B cell (primary cell): ENCODE results near the gene GHR. TPM values are rescaled to one million over a fixed set of nuclear protein-coding genes. Genes with fewer than 3 reads are reported as not detected.

Experiments
- ATAC-seq: fragments of 200-7000 bp; cut with Tn5 transposase; one replicate; pipeline ENCODE4 v1.10.0; 2021; ENCODE audit warnings: low read depth, mild to moderate bottlenecking, moderate number of reproducible peaks, moderate library complexity
- CTCF ChIA-PET: fragments of 350-600 bp; sonication (Branson Sonifier 250); formaldehyde crosslinking; loops from one replicate; lab custom pipeline; 2021; ENCODE audit warnings: antibody characterized with exemption, inconsistent platforms; lab: Charles Lee
- POLR2A ChIA-PET: fragments of 350-600 bp; sonication (Branson Sonifier 250); formaldehyde crosslinking; loops from one replicate; lab custom pipeline; 2021; ENCODE audit warnings: antibody characterized with exemption; lab: Charles Lee
- DNase-seq: peaks from one replicate; pipeline ENCODE4 v3.0.0; 2013
- H2AFZ ChIP-seq: 2 replicates; pipeline ENCODE4 v1.6.1; 2012; ENCODE audit warnings: mild to moderate bottlenecking, low read depth, low read length; ENCODE audit not compliant: insufficient read depth, poor library complexity, severe bottlenecking
- H3K27ac ChIP-seq, 2 donors: 1 replicate in 1 of 2; 2 replicates in 1 of 2; pipeline ENCODE4 v1.5.1; 2012 to 2013; ENCODE audit warnings: low read length in 2 of 2, mild to moderate bottlenecking in 2 of 2, moderate library complexity in 1 of 2
- H3K27me3 ChIP-seq, 4 experiments: fragments of 200-600 bp in 1 of 4; sonication (generic) in 1 of 4; replicated peaks in 1 of 4; 1 replicate in 2 of 4; 2 replicates in 2 of 4; pipeline versions ENCODE4 v1.6.1 to v1.7.0; 2013 to 2016; ENCODE audit warnings: low read length in 3 of 4, mild to moderate bottlenecking in 2 of 4, mixed read lengths in 1 of 4, moderate library complexity in 1 of 4; ENCODE audit not compliant: insufficient read depth in 4 of 4, control insufficient read depth in 3 of 4; ENCODE audit errors: control extremely low read depth in 1 of 4
- H3K36me3 ChIP-seq, 2 experiments: replicated peaks in 1 of 2; 1 replicate in 1 of 2; 2 replicates in 1 of 2; pipeline versions ENCODE4 v1.6.1 to v1.7.1; 2013; ENCODE audit warnings: low read length in 1 of 2; ENCODE audit not compliant: insufficient read depth in 2 of 2, control insufficient read depth in 1 of 2; ENCODE audit errors: control extremely low read depth in 1 of 2, extremely low read depth in 1 of 2
- H3K4me1 ChIP-seq, 2 donors: fragments of 200-600 bp in 1 of 2; sonication (generic) in 1 of 2; 1 replicate in 1 of 2; 2 replicates in 1 of 2; pipeline versions ENCODE4 v1.5.1 to v1.6.1; 2013 to 2017; ENCODE audit warnings: low read length in 2 of 2; ENCODE audit not compliant: control insufficient read depth in 2 of 2, insufficient read depth in 2 of 2
- H3K4me2 ChIP-seq: replicated peaks from 2 replicates; pipeline ENCODE3; 2012; ENCODE audit warnings: mild to moderate bottlenecking, low read depth, low read length; ENCODE audit not compliant: poor library complexity, severe bottlenecking
- H3K4me3 ChIP-seq, 5 experiments: fragments of 200-600 bp in 1 of 5; sonication (generic) in 1 of 5; 1 replicate in 3 of 5; 2 replicates in 2 of 5; pipeline versions ENCODE4 v1.5.1 to v1.7.0; 2011 to 2016; ENCODE audit warnings: low read length in 4 of 5, mild to moderate bottlenecking in 4 of 5, low read depth in 2 of 5, control low read depth in 1 of 5, moderate library complexity in 1 of 5; ENCODE audit not compliant: insufficient read depth in 1 of 5; ENCODE audit errors: control extremely low read depth in 1 of 5, extremely low read depth in 1 of 5
- H3K79me2 ChIP-seq: fragments of 200-600 bp; sonication (generic); one replicate; pipeline ENCODE4 v1.6.0; 2016; ENCODE audit warnings: low read length; ENCODE audit not compliant: control insufficient read depth, insufficient read depth
- H3K9ac ChIP-seq: fragments of 200-600 bp; sonication (generic); 2 replicates; pipeline ENCODE4 v1.6.1; 2017; ENCODE audit warnings: mild to moderate bottlenecking, low read length, moderate library complexity
- H3K9me3 ChIP-seq, 3 donors: one replicate each; pipeline versions ENCODE4 v1.6.1 to v1.7.1; 2013; ENCODE audit warnings: low read length in 2 of 3; ENCODE audit not compliant: control insufficient read depth in 2 of 3, insufficient read depth in 1 of 3; ENCODE audit errors: control extremely low read depth in 1 of 3
- H4K20me1 ChIP-seq: 2 replicates; pipeline ENCODE4 v1.6.0; 2012; ENCODE audit warnings: mild to moderate bottlenecking, low read length; ENCODE audit not compliant: insufficient read depth, control insufficient read depth, poor library complexity, severe bottlenecking
- H3K27ac Mint-ChIP-seq: one replicate; pipeline ENCODE4 v1.8.0; 2021; ENCODE audit warnings: mixed read lengths
- H3K27me3 Mint-ChIP-seq: one replicate; pipeline ENCODE4 v1.8.0; 2021; ENCODE audit warnings: mixed read lengths
- H3K4me1 Mint-ChIP-seq: one replicate; pipeline ENCODE4 v1.8.0; 2021; ENCODE audit warnings: mixed read lengths
- H3K4me3 Mint-ChIP-seq: one replicate; pipeline ENCODE4 v1.8.0; 2021; ENCODE audit warnings: mixed read lengths
- H3K9me3 Mint-ChIP-seq: one replicate; pipeline ENCODE4 v1.8.0; 2022; ENCODE audit warnings: mixed read lengths; ENCODE audit not compliant: insufficient read depth
- EZH2 ChIP-seq: IDR thresholded peaks from 2 replicates; pipeline ENCODE4 v1.6.1; 2012; ENCODE audit warnings: borderline replicate concordance, low read depth, mild to moderate bottlenecking, moderate library complexity, low read length; ENCODE audit not compliant: insufficient read depth, poor library complexity, severe bottlenecking
- WGBS: methylation state at CpG from one replicate; pipeline ENCODE4 v1.1.5; 2013; ENCODE audit warnings: missing lambda C conversion rate; ENCODE audit not compliant: insufficient coverage; 5-methylcytosine and 5-hydroxymethylcytosine counted together
- intact Hi-C: fragments of 100-400 bp; cut with micrococcal nuclease; formaldehyde crosslinking; loops from one replicate; pipeline ENCODE4 v1.10.0; 2022
- polyA plus RNA-seq: library from polyadenylated mRNA; depleted of rRNA; stranded (reverse); fragments of >200 nt; gene quantifications from 2 replicates; pipeline ENCODE4 v1.2.3, GENCODE V29; 2012
- total RNA-seq, 2 donors: library from RNA; stranded (reverse); fragments of 120-200 nt in 1 of 2; gene quantifications; 1 replicate in 1 of 2; 2 replicates in 1 of 2; pipeline versions ENCODE4 v1.2.3 to v1.2.4, GENCODE V29; 2013 to 2022
- TF ChIP-seq, protein P1 (sequence below): fragments of 200-600 bp; IDR thresholded peaks from one replicate; pipeline ENCODE4 v1.8.0; 2022; ENCODE audit warnings: antibody characterized with exemption, mild to moderate bottlenecking

GHR gene
- total and polyA plus RNA-seq, 2 donors (not counting 1 experiment from before 2014, with no cell fraction given), result not detected

DNA sequence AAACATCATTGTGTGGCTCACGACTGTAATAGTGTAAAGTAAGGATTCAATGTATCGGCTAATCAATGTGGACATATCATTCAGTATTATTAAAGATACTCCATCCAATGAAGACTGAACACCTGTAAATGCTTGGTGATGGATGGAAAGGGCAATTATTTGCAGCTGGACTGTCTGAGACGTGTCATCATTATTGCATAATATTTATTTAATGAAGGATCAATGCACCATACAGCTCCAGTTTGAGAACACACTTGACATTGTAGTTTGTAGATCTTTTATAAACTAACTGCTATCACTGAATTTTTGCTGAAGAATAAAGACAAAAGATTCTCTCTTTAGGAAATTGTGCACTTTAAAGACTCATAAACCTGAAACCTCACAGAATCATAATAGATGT lies 215.7 kb downstream of the GHR start:
- ChIA-PET CTCF (no interaction called here), POLR2A (no interaction called here)
- no peak overlapping the region for H3K27ac ChIP-seq
- Mint-ChIP-seq H3K27ac (no peak overlapping the region), H3K9me3 (no peaks in the 10 kb centered on the region), H3K4me1 (peaks cover 2% of the 10 kb centered on the region), H3K4me3 (no peak overlapping the region), H3K27me3 (peaks cover 20% of the 10 kb centered on the region)
- no peak overlapping the region for H3K4me3 ChIP-seq
- H3K36me3 ChIP-seq, result no peaks in the 10 kb centered on the region
- ATAC-seq (no peak), DNase-seq (no peak)
- H3K4me1 ChIP-seq, result no peaks in the 10 kb centered on the region
- H3K4me2 ChIP-seq, result no peak overlapping the region
- H3K79me2 ChIP-seq, result no peaks in the 10 kb centered on the region
- H3K27me3 ChIP-seq, result peaks cover 0 to 5% (median 2%) of the 10 kb centered on the region in 4 experiments
- TF ChIP-seq EZH2, result no peak
- H3K9ac ChIP-seq, result no peak overlapping the region
- intact Hi-C loops, result no loop called here
- H2AFZ ChIP-seq, result no peak overlapping the region
- no peaks in the 10 kb centered on the region for H3K9me3 ChIP-seq
- no peaks in the 10 kb centered on the region for H4K20me1 ChIP-seq
- WGBS, result no CpG with 5 or more reads among the region's 3 CpGs

DNA sequence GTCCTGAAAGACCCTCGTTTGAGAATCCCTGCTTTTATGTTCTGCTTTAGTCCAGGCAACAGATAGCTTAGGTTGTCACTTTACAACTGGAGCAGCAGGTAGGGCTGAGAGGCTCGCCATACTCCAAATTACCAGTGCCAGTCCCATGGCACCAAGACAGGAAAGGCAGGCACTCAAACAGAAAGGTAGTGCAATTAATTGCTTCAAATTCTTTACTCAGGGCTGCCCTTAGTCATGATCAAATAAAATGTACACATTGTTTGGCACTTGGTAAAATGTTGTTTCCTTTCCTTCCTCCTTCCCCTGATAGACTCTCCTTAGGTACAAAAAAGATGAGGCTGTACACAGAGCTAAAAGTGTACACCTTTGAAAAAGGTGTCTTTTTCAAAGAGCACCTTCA lies 217.6 kb downstream of the GHR start:
- H3K27ac ChIP-seq, result no peak overlapping the region
- no peak overlapping the region for H3K4me3 ChIP-seq
- ATAC-seq (no peak), DNase-seq (no peak)
- WGBS, result 90% methylated on average over 2 of the region's 2 CpGs
- no peak overlapping the region for H3K9ac ChIP-seq
- no peaks in the 10 kb centered on the region for H3K4me1 ChIP-seq
- no peaks in the 10 kb centered on the region for H3K36me3 ChIP-seq
- no peak overlapping the region for H2AFZ ChIP-seq
- CTCF ChIA-PET, result interaction anchor here (1.3 kb wide), 1 partner anchor 15 kb away, joined by 3 read pairs; no protein-coding TSS in a partner anchor
- H3K79me2 ChIP-seq, result no peaks in the 10 kb centered on the region
- peaks cover 0 to 5% (median 2%) of the 10 kb centered on the region in 4 experiments for H3K27me3 ChIP-seq
- intact Hi-C loops, result no loop called here
- TF ChIP-seq EZH2, result no peak
- TF ChIP-seq, protein P1, sequence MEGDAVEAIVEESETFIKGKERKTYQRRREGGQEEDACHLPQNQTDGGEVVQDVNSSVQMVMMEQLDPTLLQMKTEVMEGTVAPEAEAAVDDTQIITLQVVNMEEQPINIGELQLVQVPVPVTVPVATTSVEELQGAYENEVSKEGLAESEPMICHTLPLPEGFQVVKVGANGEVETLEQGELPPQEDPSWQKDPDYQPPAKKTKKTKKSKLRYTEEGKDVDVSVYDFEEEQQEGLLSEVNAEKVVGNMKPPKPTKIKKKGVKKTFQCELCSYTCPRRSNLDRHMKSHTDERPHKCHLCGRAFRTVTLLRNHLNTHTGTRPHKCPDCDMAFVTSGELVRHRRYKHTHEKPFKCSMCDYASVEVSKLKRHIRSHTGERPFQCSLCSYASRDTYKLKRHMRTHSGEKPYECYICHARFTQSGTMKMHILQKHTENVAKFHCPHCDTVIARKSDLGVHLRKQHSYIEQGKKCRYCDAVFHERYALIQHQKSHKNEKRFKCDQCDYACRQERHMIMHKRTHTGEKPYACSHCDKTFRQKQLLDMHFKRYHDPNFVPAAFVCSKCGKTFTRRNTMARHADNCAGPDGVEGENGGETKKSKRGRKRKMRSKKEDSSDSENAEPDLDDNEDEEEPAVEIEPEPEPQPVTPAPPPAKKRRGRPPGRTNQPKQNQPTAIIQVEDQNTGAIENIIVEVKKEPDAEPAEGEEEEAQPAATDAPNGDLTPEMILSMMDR, result no peak
- no peak overlapping the region for H3K27ac Mint-ChIP-seq
- H3K4me3 Mint-ChIP-seq, result no peak overlapping the region
- no peaks in the 10 kb centered on the region for H3K9me3 ChIP-seq
- H4K20me1 ChIP-seq, result no peaks in the 10 kb centered on the region
- H3K4me2 ChIP-seq, result no peak overlapping the region
- POLR2A ChIA-PET, result no interaction called here
- H3K9me3 Mint-ChIP-seq, result no peaks in the 10 kb centered on the region
- peaks cover 20% of the 10 kb centered on the region for H3K27me3 Mint-ChIP-seq
- peaks cover 2% of the 10 kb centered on the region for H3K4me1 Mint-ChIP-seq
